Trophoblast cell (in vitro differentiated cells and primary cell): ENCODE results near the gene TMIGD1.
"Not testable (repeated sequence)": the region's sequence is repeated elsewhere in the genome, so short reads cannot be mapped to it uniquely, and the experiment has no call there.

Experiments used
- DNase-seq, 2 donors: peaks; one replicate each; pipeline ENCODE4 v3.0.0-alpha.2; 2016
- H2AFZ ChIP-seq: 2 replicates; pipeline ENCODE4 v1.6.1; 2013; ENCODE audit warnings: low read length, moderate library complexity, mild to moderate bottlenecking; ENCODE audit not compliant: insufficient read depth, poor library complexity
- H2AK5ac ChIP-seq: 2 replicates; pipeline ENCODE4 v1.6.1; 2013; ENCODE audit warnings: mild to moderate bottlenecking, low read length
- H2BK120ac ChIP-seq: 2 replicates; pipeline ENCODE4 v1.6.1; 2013; ENCODE audit warnings: low read length, mild to moderate bottlenecking, moderate library complexity; ENCODE audit not compliant: insufficient read depth, poor library complexity
- H2BK12ac ChIP-seq: 2 replicates; pipeline ENCODE4 v1.6.1; 2013; ENCODE audit warnings: mild to moderate bottlenecking, low read length, moderate library complexity
- H2BK5ac ChIP-seq: 2 replicates; pipeline ENCODE4 v1.6.1; 2013; ENCODE audit warnings: low read length, low read depth, moderate library complexity, mild to moderate bottlenecking; ENCODE audit not compliant: poor library complexity
- H3K14ac ChIP-seq: 2 replicates; pipeline ENCODE4 v1.6.1; 2013; ENCODE audit warnings: mild to moderate bottlenecking, low read length
- H3K18ac ChIP-seq: 2 replicates; pipeline ENCODE4 v1.6.1; 2013; ENCODE audit warnings: mild to moderate bottlenecking, low read length
- H3K23ac ChIP-seq: 2 replicates; pipeline ENCODE4 v1.6.1; 2013; ENCODE audit warnings: low read length
- H3K27ac ChIP-seq: 2 replicates; pipeline ENCODE4 v1.5.1; 2013; ENCODE audit warnings: low read depth, mild to moderate bottlenecking, inconsistent platforms, low read length, moderate library complexity
- H3K27me3 ChIP-seq: 2 replicates; pipeline ENCODE4 v1.6.1; 2013; ENCODE audit warnings: inconsistent platforms, mild to moderate bottlenecking, low read length, moderate library complexity; ENCODE audit not compliant: insufficient read depth
- H3K36me3 ChIP-seq, 2 experiments: 1 replicate in 1 of 2; 2 replicates in 1 of 2; pipeline ENCODE4 v1.6.1; 2013; ENCODE audit warnings: low read length in 2 of 2, mild to moderate bottlenecking in 2 of 2, moderate library complexity in 1 of 2; ENCODE audit not compliant: insufficient read depth in 2 of 2, control insufficient read depth in 1 of 2
- H3K4ac ChIP-seq: 2 replicates; pipeline ENCODE4 v1.6.1; 2013; ENCODE audit warnings: low read depth, mild to moderate bottlenecking, low read length, moderate library complexity
- H3K4me1 ChIP-seq, 2 experiments: 1 replicate in 1 of 2; 2 replicates in 1 of 2; pipeline ENCODE4 v1.6.1; 2013; ENCODE audit warnings: low read length in 2 of 2, mild to moderate bottlenecking in 2 of 2, moderate library complexity in 1 of 2; ENCODE audit not compliant: insufficient read depth in 2 of 2, control insufficient read depth in 1 of 2
- H3K4me2 ChIP-seq: 2 replicates; pipeline ENCODE4 v1.6.1; 2013; ENCODE audit warnings: inconsistent platforms, mild to moderate bottlenecking, low read length, moderate library complexity
- H3K4me3 ChIP-seq: 2 replicates; pipeline ENCODE4 v1.5.1; 2013; ENCODE audit warnings: mild to moderate bottlenecking, low read depth, low read length, inconsistent platforms
- H3K79me1 ChIP-seq: one replicate; pipeline ENCODE4 v1.6.1; 2013; ENCODE audit warnings: low read length
- H3K79me2 ChIP-seq: 2 replicates; pipeline ENCODE4 v1.6.1; 2013; ENCODE audit warnings: low read length, mild to moderate bottlenecking; ENCODE audit not compliant: control insufficient read depth, insufficient read depth, poor library complexity
- H3K9ac ChIP-seq: 2 replicates; pipeline ENCODE4 v1.6.1; 2013; ENCODE audit warnings: mild to moderate bottlenecking, low read length
- H3K9me3 ChIP-seq: 2 replicates; pipeline ENCODE4 v1.6.1; 2013; ENCODE audit warnings: low read depth, mild to moderate bottlenecking, control low read depth, inconsistent platforms, low read length; ENCODE audit not compliant: insufficient read depth
- H4K12ac ChIP-seq: 2 replicates; pipeline ENCODE4 v1.6.1; 2013; ENCODE audit warnings: low read depth, mild to moderate bottlenecking, low read length, moderate library complexity
- H4K8ac ChIP-seq: 2 replicates; pipeline ENCODE4 v1.6.1; 2013; ENCODE audit warnings: low read depth, mild to moderate bottlenecking, low read length, moderate library complexity
- H4K91ac ChIP-seq: one replicate; pipeline ENCODE4 v1.6.1; 2013; ENCODE audit warnings: low read depth, mild to moderate bottlenecking, low read length, moderate library complexity
- WGBS: extraction: QIAGEN DNeasy Blood & Tissue Kit; methylation state at CpG from one replicate; pipeline ENCODE4 v1.1.7; 2013; ENCODE audit warnings: missing lambda C conversion rate; ENCODE audit not compliant: insufficient read length, insufficient coverage; ENCODE audit errors: extremely low coverage; 5-methylcytosine and 5-hydroxymethylcytosine counted together

The TMIGD1 gene

GRCh38 chr17:30345089-30345433, 11.2 kb upstream of the TMIGD1 start:
- no peak overlapping the region for H3K27ac ChIP-seq
- no peaks in the 10 kb centered on the region for H3K27me3 ChIP-seq
- no peak overlapping the region for H4K12ac ChIP-seq
- no CpG with 5 or more reads among the region's 2 CpGs for WGBS
- H4K8ac ChIP-seq = no peak overlapping the region
- H3K4ac ChIP-seq = no peak overlapping the region
- peak in 1 of 2 donors; percentile 34 for DNase-seq
- no peak overlapping the region for H3K4me2 ChIP-seq
- no peak overlapping the region for H2BK12ac ChIP-seq
- no peak overlapping the region for H3K4me3 ChIP-seq
- no peaks in the 10 kb centered on the region for H3K36me3 ChIP-seq
- H2BK120ac ChIP-seq = no peak overlapping the region
- no peaks in the 10 kb centered on the region for H3K9me3 ChIP-seq
- no peaks in the 10 kb centered on the region for H3K79me2 ChIP-seq
- no peak overlapping the region for H3K9ac ChIP-seq
- H4K91ac ChIP-seq = no peak overlapping the region
- peaks cover 9% of the 10 kb centered on the region for H3K79me1 ChIP-seq
- no peak overlapping the region for H3K14ac ChIP-seq
- H3K18ac ChIP-seq = no peak overlapping the region
- H3K4me1 ChIP-seq = peaks cover 7 to 10% of the 10 kb centered on the region in 2 experiments
- no peak overlapping the region for H2BK5ac ChIP-seq
- H2AK5ac ChIP-seq = no peak overlapping the region
- H3K23ac ChIP-seq = no peak overlapping the region
- no peak overlapping the region for H2AFZ ChIP-seq

DNA sequence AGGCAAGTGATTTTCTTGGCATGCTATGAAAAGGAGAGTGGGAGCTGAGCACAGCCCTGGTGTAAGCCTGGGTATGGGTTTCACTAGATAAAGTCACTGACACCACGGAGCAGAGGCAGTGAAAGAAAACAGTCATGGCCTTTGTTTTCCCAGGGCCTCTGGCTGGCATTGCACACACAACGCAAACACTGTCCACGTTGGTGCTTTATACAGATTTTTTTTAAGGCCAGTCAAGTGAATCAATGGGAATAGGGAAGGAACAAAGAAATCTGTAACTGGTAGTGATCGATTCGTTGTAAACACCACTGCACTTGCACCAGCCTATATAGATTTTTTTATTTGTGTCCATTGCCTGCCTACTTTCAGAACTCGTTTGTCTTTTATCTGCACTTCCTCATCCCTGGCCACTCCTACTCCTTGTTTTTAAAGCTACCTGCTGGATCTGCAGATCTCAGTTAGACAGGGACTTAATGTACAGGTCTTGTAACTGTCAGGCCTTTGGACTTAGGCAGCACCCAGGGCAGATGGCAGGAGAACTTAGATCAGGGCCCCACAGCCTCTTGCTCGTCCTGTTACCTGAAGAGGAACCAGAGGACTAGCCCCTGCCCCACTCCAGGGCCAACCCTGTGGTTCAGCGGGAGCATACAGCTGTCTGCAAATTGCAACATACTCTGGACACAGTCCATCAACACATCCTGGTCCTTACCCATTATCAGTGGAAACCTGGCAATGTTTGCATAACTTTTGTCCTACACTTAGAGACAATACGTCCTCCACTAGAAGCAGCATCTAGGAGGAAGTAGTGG, 10.6 kb upstream of the TMIGD1 start:
- Histone ChIP-seq H2BK12ac (no peak overlapping the region), H2AFZ (peak overlapping the region; percentile 56), H3K14ac (no peak overlapping the region), H3K79me1 (peaks cover 11% of the 10 kb centered on the region), H3K36me3 (no peaks in the 10 kb centered on the region), H3K9me3 (no peaks in the 10 kb centered on the region), H4K8ac (peak overlapping the region; percentile 49), H4K12ac (no peak overlapping the region), H4K91ac (peak overlapping the region; percentile 22), H3K4me3 (no peak overlapping the region), H3K4ac (no peak overlapping the region), H3K9ac (no peak overlapping the region), H2BK5ac (no peak overlapping the region), H3K27ac (no peak overlapping the region), H3K4me1 (peaks cover 10 to 14% of the 10 kb centered on the region in 2 experiments), H2BK120ac (no peak overlapping the region), H3K23ac (no peak overlapping the region), H3K27me3 (no peaks in the 10 kb centered on the region), H3K79me2 (no peaks in the 10 kb centered on the region), H2AK5ac (no peak overlapping the region), H3K18ac (no peak overlapping the region), H3K4me2 (no peak overlapping the region)
- no CpG with 5 or more reads among the region's 9 CpGs for WGBS
- DNase-seq = no peak

GRCh38 chr17:30343796-30344195, 9.9 kb upstream of the TMIGD1 start:
- Histone ChIP-seq H2AFZ (no peak overlapping the region), H3K79me1 (peaks cover 11% of the 10 kb centered on the region), H3K4me2 (no peak overlapping the region), H3K9me3 (no peaks in the 10 kb centered on the region), H3K14ac (no peak overlapping the region), H2AK5ac (no peak overlapping the region), H2BK120ac (no peak overlapping the region), H4K91ac (no peak overlapping the region), H3K4me1 (peaks cover 10 to 14% of the 10 kb centered on the region in 2 experiments), H3K27me3 (no peaks in the 10 kb centered on the region), H3K18ac (no peak overlapping the region), H3K4me3 (no peak overlapping the region), H4K8ac (no peak overlapping the region), H3K23ac (no peak overlapping the region), H3K27ac (no peak overlapping the region), H3K9ac (no peak overlapping the region), H2BK5ac (no peak overlapping the region), H3K4ac (no peak overlapping the region), H3K79me2 (no peaks in the 10 kb centered on the region), H4K12ac (no peak overlapping the region), H2BK12ac (peak overlapping the region; percentile 61), H3K36me3 (no peaks in the 10 kb centered on the region)
- no peak for DNase-seq
- WGBS = no CpG with 5 or more reads among the region's 4 CpGs

DNA sequence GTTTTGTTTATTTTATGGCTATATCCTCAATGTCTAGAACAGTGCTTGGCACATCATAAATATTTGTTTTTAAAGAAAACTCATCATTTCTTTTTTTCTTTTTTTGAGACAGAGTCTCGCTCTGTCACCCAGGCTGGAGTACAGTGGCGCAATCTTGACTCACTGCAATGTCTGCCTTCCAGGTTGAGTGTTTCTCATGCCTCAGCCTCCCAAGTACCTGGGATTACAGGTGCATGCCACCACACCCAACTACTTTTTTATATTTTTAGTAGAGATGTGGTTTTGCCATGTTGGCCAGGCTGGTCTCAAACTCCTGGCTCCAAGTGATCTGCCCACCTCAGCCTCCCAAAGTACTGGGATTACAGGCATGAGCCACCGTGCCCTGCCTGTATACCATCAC, 9.4 kb upstream of the TMIGD1 start:
- H3K14ac ChIP-seq, H3K4me2 ChIP-seq, H4K12ac ChIP-seq, H3K23ac ChIP-seq, H2AK5ac ChIP-seq, H2BK120ac ChIP-seq, H3K9me3 ChIP-seq, H3K27me3 ChIP-seq, H3K27ac ChIP-seq, H3K18ac ChIP-seq, H3K9ac ChIP-seq, H4K8ac ChIP-seq, H3K36me3 ChIP-seq, H2BK5ac ChIP-seq, H3K4me3 ChIP-seq, H2AFZ ChIP-seq, H3K79me2 ChIP-seq, H3K4ac ChIP-seq, H4K91ac ChIP-seq, H2BK12ac ChIP-seq: not testable (repeated sequence)
- no CpG with 5 or more reads among the region's 3 CpGs for WGBS
- peak in 1 of 2 donors; percentile 59 for DNase-seq
- Histone ChIP-seq H3K4me1 (peaks cover 10 to 14% of the 10 kb centered on the region in 2 experiments), H3K79me1 (peaks cover 13% of the 10 kb centered on the region)
